22Rv1 (cell line): ENCODE data around the gene BEX3.

Source experiments
- ZFX ChIP-seq: fragments of 450-650 bp; IDR thresholded peaks from 2 replicates; pipeline ENCODE4 v1.6.1; 2017; ENCODE audit warnings: antibody characterized with exemption, borderline replicate concordance
- TF ChIP-seq, protein P1 (sequence below): fragments of 450-650 bp; IDR thresholded peaks from 2 replicates; pipeline ENCODE4 v1.5.1; 2017; ENCODE audit warnings: mild to moderate bottlenecking

- TF ChIP-seq, protein P1, sequence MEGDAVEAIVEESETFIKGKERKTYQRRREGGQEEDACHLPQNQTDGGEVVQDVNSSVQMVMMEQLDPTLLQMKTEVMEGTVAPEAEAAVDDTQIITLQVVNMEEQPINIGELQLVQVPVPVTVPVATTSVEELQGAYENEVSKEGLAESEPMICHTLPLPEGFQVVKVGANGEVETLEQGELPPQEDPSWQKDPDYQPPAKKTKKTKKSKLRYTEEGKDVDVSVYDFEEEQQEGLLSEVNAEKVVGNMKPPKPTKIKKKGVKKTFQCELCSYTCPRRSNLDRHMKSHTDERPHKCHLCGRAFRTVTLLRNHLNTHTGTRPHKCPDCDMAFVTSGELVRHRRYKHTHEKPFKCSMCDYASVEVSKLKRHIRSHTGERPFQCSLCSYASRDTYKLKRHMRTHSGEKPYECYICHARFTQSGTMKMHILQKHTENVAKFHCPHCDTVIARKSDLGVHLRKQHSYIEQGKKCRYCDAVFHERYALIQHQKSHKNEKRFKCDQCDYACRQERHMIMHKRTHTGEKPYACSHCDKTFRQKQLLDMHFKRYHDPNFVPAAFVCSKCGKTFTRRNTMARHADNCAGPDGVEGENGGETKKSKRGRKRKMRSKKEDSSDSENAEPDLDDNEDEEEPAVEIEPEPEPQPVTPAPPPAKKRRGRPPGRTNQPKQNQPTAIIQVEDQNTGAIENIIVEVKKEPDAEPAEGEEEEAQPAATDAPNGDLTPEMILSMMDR: no peak
- TF ChIP-seq ZFX: no peak
Measured at GRCh38 chrX:103363046-103363445, 13.3 kb upstream of the BEX3 start.
